GM20000 (cell line): ENCODE measurements around the gene TMEM234.
A peak's percentile ranks its signal among the peaks of the same experiment; 100 is the strongest.

ENCODE experiments used
- DNase-seq: peaks from one replicate; pipeline ENCODE4 v3.0.0; 2012; ENCODE audit warnings: low spot score
- TF ChIP-seq, protein P1 (sequence below): IDR thresholded peaks from 2 replicates; pipeline ENCODE4 v1.5.1; 2012; ENCODE audit warnings: mild to moderate bottlenecking, control low read depth; ENCODE audit errors: extremely low read depth, missing control alignments

Gene TMEM234

DNA sequence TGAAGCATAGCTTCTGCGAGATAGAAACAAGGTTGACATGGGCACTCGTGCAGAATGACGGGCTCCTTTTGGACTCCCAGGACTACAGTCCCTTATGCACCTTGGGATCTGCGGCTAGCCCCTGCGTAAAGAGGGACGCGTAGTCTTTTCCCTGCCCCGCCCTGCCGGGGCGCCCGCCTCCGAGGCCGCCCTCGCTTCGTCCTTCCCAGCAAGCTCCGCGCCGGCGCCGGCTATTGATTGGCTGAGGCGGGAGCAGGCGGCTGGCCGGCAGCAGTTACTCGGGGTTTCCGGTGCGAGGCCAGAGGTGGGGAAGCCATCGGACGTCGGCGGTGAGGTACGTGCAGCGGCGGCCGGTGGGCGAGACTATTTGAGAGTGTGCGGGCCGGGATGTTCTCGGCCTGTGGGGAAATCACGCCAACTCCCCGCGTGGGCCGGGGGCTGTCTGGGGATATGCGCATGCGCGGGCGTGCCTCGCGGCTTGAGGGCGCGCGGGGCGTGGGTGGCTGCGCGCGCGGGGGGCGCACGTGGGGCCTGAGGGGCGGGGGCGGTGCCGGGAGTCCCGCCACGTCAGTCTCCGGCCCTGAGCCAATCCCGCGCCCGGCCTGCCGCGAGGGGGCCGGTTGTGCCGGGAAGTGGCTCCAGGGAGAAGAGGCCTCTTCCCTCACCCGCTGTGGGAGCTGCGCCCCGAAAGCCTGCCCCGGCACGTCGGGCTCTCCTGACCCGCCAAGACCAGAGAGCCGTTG lies 42.5 kb downstream of the TMEM234 start, which contains the start of gene TXLNA:
TSS of gene TXLNA (plus strand) at position 233 of the 743 bp plus-strand sequence. CDS start 671 bp downstream, outside the sequence.
- TF ChIP-seq, protein P1, sequence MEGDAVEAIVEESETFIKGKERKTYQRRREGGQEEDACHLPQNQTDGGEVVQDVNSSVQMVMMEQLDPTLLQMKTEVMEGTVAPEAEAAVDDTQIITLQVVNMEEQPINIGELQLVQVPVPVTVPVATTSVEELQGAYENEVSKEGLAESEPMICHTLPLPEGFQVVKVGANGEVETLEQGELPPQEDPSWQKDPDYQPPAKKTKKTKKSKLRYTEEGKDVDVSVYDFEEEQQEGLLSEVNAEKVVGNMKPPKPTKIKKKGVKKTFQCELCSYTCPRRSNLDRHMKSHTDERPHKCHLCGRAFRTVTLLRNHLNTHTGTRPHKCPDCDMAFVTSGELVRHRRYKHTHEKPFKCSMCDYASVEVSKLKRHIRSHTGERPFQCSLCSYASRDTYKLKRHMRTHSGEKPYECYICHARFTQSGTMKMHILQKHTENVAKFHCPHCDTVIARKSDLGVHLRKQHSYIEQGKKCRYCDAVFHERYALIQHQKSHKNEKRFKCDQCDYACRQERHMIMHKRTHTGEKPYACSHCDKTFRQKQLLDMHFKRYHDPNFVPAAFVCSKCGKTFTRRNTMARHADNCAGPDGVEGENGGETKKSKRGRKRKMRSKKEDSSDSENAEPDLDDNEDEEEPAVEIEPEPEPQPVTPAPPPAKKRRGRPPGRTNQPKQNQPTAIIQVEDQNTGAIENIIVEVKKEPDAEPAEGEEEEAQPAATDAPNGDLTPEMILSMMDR = no peak
- peak; percentile 98 for DNase-seq

DNA sequence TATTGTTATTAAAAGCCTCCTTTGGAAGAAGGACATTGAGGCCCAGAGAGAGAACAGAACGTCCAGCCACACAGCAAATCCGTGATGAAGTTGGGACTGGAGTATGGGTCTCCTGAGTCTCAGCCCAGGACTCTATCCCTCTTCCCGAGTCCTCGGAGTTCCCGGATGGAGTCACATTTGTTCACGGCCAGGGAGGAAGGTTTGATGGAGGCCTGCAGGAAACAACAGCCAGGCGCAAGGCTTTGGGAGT lies 43.0 kb downstream of the TMEM234 start:
- TF ChIP-seq, protein P1 = no peak
- DNase-seq = no peak

GRCh38 chr1:32178380-32179192 lies 43.6 kb downstream of the TMEM234 start:
- TF ChIP-seq, protein P1 = no peak
- no peak for DNase-seq

DNA sequence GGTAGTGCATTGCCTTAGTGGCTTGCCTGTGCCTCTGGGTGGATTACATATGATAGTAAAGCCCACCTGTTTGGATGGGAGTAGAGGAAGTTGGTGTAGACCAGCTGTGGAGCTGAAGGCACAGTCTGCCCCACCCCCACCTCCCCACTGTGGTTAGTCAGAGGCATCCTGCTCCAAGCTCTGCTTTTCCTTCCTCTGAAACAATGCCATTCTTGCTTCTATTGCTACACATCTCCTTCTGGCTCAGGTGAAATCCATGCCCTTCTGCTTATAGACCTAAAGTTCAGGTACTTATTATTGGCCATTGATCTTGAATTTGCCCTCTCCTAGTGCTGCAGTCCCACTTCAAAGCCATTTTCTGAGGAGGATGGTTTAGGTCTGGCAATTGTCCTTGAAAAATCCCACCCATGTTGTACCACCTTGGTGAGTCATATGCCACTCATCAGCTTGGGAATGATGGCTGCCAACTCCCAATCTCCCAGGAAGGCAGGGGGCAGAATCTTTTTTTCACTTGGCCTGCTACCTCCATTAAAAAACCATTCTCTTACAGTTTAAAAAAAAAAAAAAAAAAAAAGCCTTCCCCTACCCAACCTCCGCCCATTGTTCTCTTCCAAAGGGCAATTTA lies 49.4 kb downstream of the TMEM234 start:
- TF ChIP-seq, protein P1 = no peak
- DNase-seq = no peak

DNA sequence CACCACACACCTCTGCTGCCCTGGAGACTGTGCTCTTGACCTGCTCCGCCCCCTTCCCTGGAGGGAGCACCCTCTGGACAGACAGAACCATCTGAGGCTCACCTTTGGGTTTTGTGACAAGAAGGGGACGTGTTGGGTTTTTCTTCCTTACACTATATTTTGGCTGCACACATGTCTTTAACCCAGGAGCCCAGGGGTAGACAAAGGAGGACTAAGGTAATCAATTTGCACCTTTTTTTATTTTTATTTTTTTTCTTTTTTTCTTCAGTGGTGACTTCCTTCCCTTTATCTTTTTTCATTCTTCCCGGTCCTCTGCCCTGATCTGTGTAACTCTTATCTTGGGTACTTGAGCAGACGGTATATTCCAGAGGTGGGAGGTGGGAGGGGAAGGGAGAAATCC lies 51.2 kb downstream of the TMEM234 start:
- TF ChIP-seq, protein P1 = no peak
- DNase-seq = no peak
